Neuronal stem cell (in vitro differentiated cells): ENCODE results near the gene HSPG2.

Experiments used
- DNase-seq: peaks from one replicate; pipeline ENCODE4 v3.0.0-alpha.2; 2013; ENCODE audit warnings: low spot score
- H2AFZ ChIP-seq: one replicate; pipeline ENCODE4 v1.6.1; 2013; ENCODE audit warnings: mild to moderate bottlenecking, low read length, inconsistent platforms
- H2AK5ac ChIP-seq: 2 replicates; pipeline ENCODE4 v1.6.1; 2013; ENCODE audit warnings: low read depth, mild to moderate bottlenecking, inconsistent platforms, low read length, moderate library complexity, mixed read lengths
- H2BK120ac ChIP-seq: 2 replicates; pipeline ENCODE4 v1.6.1; 2013; ENCODE audit warnings: low read depth, mild to moderate bottlenecking, inconsistent platforms, low read length, moderate library complexity, mixed read lengths
- H2BK12ac ChIP-seq: one replicate; pipeline ENCODE4 v1.6.1; 2013; ENCODE audit warnings: low read length, inconsistent platforms
- H2BK15ac ChIP-seq: 2 replicates; pipeline ENCODE4 v1.6.1; 2013; ENCODE audit warnings: mild to moderate bottlenecking, low read length, inconsistent platforms, mixed read lengths
- H2BK5ac ChIP-seq: one replicate; pipeline ENCODE4 v1.6.1; 2013; ENCODE audit warnings: inconsistent platforms, mild to moderate bottlenecking, low read length, moderate library complexity
- H3K14ac ChIP-seq: one replicate; pipeline ENCODE4 v1.6.1; 2013; ENCODE audit warnings: low read length, inconsistent platforms
- H3K18ac ChIP-seq: 2 replicates; pipeline ENCODE4 v1.6.1; 2013; ENCODE audit warnings: low read length, inconsistent platforms
- H3K23ac ChIP-seq: 2 replicates; pipeline ENCODE4 v1.6.1; 2013; ENCODE audit warnings: low read depth, mild to moderate bottlenecking, mixed read lengths, low read length, inconsistent platforms; ENCODE audit not compliant: poor library complexity
- H3K27ac ChIP-seq: replicated peaks from 3 replicates; pipeline ENCODE4 v1.5.1; 2013; ENCODE audit warnings: low read length, inconsistent platforms
- H3K27me3 ChIP-seq, 3 experiments: 2 replicates each; pipeline ENCODE4 v1.6.1; 2013; ENCODE audit warnings: low read length in 3 of 3, mild to moderate bottlenecking in 2 of 3, inconsistent platforms in 1 of 3, low read depth in 1 of 3, mixed read lengths in 1 of 3, moderate library complexity in 1 of 3; ENCODE audit not compliant: control insufficient read depth in 3 of 3, insufficient read depth in 3 of 3
- H3K36me3 ChIP-seq, 2 donors: replicated peaks in 1 of 2; 2 replicates each; pipeline ENCODE4 v1.6.1; 2013; ENCODE audit warnings: low read length in 2 of 2; ENCODE audit not compliant: control insufficient read depth in 2 of 2, insufficient read depth in 2 of 2
- H3K4ac ChIP-seq: 2 replicates; pipeline ENCODE4 v1.6.1; 2013; ENCODE audit warnings: inconsistent platforms, mild to moderate bottlenecking, low read length, moderate library complexity
- H3K4me1 ChIP-seq, 2 donors: 1 replicate in 1 of 2; 2 replicates in 1 of 2; pipeline ENCODE4 v1.6.1; 2013; ENCODE audit warnings: low read length in 2 of 2, low read depth in 1 of 2; ENCODE audit not compliant: control insufficient read depth in 2 of 2, insufficient read depth in 1 of 2
- H3K4me2 ChIP-seq: one replicate; pipeline ENCODE4 v1.6.1; 2013; ENCODE audit warnings: mild to moderate bottlenecking, low read length, inconsistent platforms; ENCODE audit not compliant: insufficient read depth, poor library complexity, severe bottlenecking
- H3K4me3 ChIP-seq, 2 donors: 2 replicates each; pipeline ENCODE4 v1.5.1; 2013; ENCODE audit warnings: low read length in 2 of 2, mild to moderate bottlenecking in 2 of 2, inconsistent platforms in 1 of 2, moderate library complexity in 1 of 2
- H3K79me1 ChIP-seq: one replicate; pipeline ENCODE4 v1.6.1; 2013; ENCODE audit warnings: low read depth, mild to moderate bottlenecking, inconsistent platforms, low read length, moderate library complexity
- H3K9ac ChIP-seq: one replicate; pipeline ENCODE4 v1.6.1; 2013; ENCODE audit warnings: mild to moderate bottlenecking, low read depth, low read length, inconsistent platforms; ENCODE audit not compliant: poor library complexity
- H3K9me3 ChIP-seq, 2 donors: replicated peaks in 1 of 2; 2 replicates each; pipeline versions ENCODE3 to v1.6.1; 2013; ENCODE audit warnings: low read length in 2 of 2, mild to moderate bottlenecking in 2 of 2, inconsistent platforms in 1 of 2, low read depth in 1 of 2, mixed read lengths in 1 of 2, moderate library complexity in 1 of 2; ENCODE audit not compliant: control insufficient read depth in 2 of 2, insufficient read depth in 1 of 2
- H4K8ac ChIP-seq: one replicate; pipeline ENCODE4 v1.6.1; 2013; ENCODE audit warnings: low read depth, mild to moderate bottlenecking, inconsistent platforms, low read length, moderate library complexity
- H4K91ac ChIP-seq: one replicate; pipeline ENCODE4 v1.6.1; 2013; ENCODE audit warnings: low read length, low read depth, mild to moderate bottlenecking, inconsistent platforms; ENCODE audit not compliant: poor library complexity
- WGBS, 2 donors: extraction: QIAGEN DNeasy Blood & Tissue Kit; methylation state at CpG; one replicate each; pipeline ENCODE4 v1.1.7; 2013; ENCODE audit warnings: missing lambda C conversion rate in 2 of 2, mixed read lengths in 1 of 2; ENCODE audit not compliant: insufficient read length in 2 of 2, insufficient replicate concordance in 1 of 2; ENCODE audit errors: extremely low coverage in 2 of 2; 5-methylcytosine and 5-hydroxymethylcytosine counted together

Gene HSPG2

DNA sequence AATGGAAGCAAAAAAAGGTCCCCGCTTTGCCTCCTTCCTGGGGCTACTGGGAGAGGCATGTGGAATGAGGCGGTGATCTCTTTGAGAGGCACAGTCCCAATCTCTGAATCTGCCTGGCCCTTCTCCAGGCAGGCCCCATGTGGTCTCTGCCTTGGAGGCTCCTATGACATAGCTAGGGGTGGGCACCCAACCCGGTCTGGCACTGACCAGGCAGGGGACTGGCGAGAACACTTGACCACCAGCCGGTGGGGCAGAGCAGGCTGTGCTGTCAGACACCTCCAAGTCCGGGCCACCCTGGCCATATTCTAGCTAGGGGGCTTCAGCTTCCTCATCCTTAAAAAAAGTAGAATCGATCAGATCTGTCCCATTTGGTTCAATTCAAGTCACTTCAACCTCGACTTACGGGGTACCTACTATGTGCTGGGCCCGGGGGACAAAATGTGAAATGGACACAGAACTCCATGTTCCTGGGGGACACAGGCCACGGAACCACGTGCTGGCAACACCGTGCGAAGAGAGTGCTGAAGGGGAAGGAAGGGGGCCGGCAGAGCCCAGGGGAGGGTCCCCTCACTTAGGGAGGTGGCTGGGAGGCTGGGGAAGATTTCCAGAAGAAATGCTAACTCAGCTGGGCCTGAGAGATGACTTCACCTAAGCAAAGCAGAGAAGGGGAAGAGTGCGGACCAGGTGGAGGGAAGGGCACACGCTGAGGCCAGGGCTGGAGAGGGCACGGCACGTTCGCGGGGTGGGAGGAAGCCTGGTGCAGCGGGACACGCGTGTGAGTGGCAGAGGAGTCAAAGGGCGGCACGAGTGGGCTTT, 33.3 kb downstream of the HSPG2 start:
- Histone ChIP-seq H2BK120ac (no peak overlapping the region), H3K79me1 (peaks cover 4% of the 10 kb centered on the region), H3K18ac (peak overlapping the region; percentile 65), H3K36me3 (no peaks in the 10 kb centered on the region), H2BK5ac (peak overlapping the region; percentile 67), H3K9me3 (no peaks in the 10 kb centered on the region), H2AFZ (no peak overlapping the region), H3K27ac (no peak overlapping the region), H3K14ac (peak overlapping the region; percentile 4), H3K9ac (no peak overlapping the region), H3K27me3 (no peaks in the 10 kb centered on the region), H3K4me1 (peaks cover 17 to 18% of the 10 kb centered on the region in 2 donors), H3K4ac (no peak overlapping the region), H4K91ac (no peak overlapping the region), H4K8ac (no peak overlapping the region), H3K4me2 (no peak overlapping the region), H2AK5ac (peak overlapping the region; percentile 63), H2BK12ac (peak overlapping the region; percentile 33), H2BK15ac (peak overlapping the region; percentile 52), H3K4me3 (no peak overlapping the region), H3K23ac (no peak overlapping the region)
- WGBS, 2 donors, result no CpG with 5 or more reads among the region's 26 CpGs
- DNase-seq, result no peak

DNA sequence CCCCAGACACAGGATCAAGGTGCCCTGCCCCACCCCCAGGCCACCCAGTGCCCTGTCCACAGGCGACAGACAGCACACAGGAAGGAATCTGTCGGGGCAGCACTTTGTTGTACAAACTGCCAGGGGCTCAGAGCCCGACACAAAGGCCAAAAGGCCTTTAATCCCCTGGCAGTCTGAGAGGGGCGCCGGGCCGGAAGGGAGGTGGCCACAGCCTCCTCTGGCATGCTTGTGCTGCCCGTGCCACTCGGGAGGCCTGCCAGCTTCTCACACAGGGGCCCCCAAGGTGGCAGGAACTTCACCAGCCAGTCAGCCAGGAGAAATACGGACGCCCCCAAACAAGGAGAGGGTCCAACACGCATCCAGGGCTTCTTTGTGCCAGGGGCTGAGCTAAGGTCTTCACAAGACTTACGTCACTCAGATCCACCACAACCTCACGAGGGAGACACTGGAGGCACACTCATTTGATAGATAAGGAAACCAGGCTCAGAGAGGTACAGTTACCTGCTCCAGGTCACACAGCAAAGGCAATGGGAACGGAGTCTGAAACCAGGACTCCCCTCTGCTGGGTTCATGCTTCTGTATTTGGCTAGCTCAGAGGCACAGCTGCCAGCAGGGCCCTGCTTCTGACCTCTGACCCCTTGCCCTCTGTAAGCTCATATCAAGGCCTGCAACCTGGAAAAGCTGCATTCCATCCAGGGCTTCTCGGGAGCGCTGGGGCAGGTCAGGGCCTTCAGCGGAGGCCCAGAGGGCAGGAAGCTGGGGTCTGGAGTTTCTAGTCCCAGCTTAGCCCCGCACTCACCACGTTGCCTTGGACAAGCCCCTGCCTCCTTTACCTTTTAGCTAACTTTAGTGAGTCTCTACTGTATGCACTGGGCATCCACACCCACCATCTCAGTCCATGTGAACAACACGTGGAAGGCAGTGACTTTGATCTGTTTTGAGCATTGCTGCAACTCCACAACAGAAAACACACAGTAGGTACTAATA, 34.8 kb downstream of the HSPG2 start:
- H3K27ac ChIP-seq, result no peak overlapping the region

DNA sequence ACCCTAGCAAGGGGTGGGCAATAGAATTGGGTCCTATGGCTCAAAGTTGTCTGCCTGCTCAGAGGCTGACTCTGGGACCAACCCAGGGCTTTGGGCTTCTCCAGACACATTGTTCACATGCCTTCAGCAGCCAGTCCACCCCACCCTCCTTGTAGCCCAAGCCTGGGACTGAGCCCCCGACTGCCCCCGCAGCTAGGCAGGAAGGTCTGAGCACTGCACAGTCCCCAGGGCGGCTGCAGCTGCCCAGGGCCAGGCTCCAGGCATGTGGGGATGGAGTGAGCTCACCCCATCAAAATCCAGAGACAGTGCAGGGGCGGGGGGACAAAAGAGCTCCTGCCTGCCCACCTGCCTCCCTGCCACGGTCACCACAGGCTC, 35.6 kb downstream of the HSPG2 start:
- H4K91ac ChIP-seq, result no peak overlapping the region
- peaks cover 18 to 24% of the 10 kb centered on the region in 2 donors for H3K4me1 ChIP-seq
- DNase-seq, result no peak
- peak overlapping the region; percentile 10 for H2AK5ac ChIP-seq
- no peak overlapping the region for H3K27ac ChIP-seq
- peak overlapping the region; percentile 26 for H2BK12ac ChIP-seq
- peaks cover 0 to 5% of the 10 kb centered on the region in 2 donors for H3K36me3 ChIP-seq
- H3K9ac ChIP-seq, result peak overlapping the region; percentile 79
- no CpG with 5 or more reads among the region's 5 CpGs for WGBS, 2 donors
- H2AFZ ChIP-seq, result no peak overlapping the region
- no peak overlapping the region for H3K4me2 ChIP-seq
- peak overlapping the region; percentile 27 for H2BK5ac ChIP-seq
- no peaks in the 10 kb centered on the region for H3K27me3 ChIP-seq
- peak overlapping the region; percentile 87 for H3K18ac ChIP-seq
- no peak overlapping the region for H3K4me3 ChIP-seq
- peak overlapping the region; percentile 52 for H2BK15ac ChIP-seq
- H3K9me3 ChIP-seq, result no peaks in the 10 kb centered on the region
- peak overlapping the region; percentile 21 for H3K14ac ChIP-seq
- no peak overlapping the region for H4K8ac ChIP-seq
- H3K4ac ChIP-seq, result no peak overlapping the region
- H2BK120ac ChIP-seq, result no peak overlapping the region
- H3K23ac ChIP-seq, result peak overlapping the region; percentile 40
- peaks cover 4% of the 10 kb centered on the region for H3K79me1 ChIP-seq

More for the DNA sequence above, 34.8 kb downstream of the HSPG2 start:
- Histone ChIP-seq H2AK5ac (peak overlapping the region; percentile 10), H3K18ac (no peak overlapping the region), H2BK12ac (peak overlapping the region; percentile 26), H3K79me1 (peaks cover 4% of the 10 kb centered on the region), H3K4me1 (peaks cover 17 to 18% of the 10 kb centered on the region in 2 donors), H2BK5ac (peak overlapping the region; percentile 27), H3K4me2 (no peak overlapping the region), H4K8ac (no peak overlapping the region), H3K4me3 (no peak overlapping the region), H3K4ac (no peak overlapping the region), H4K91ac (no peak overlapping the region), H3K14ac (no peak overlapping the region), H2BK15ac (no peak overlapping the region), H2BK120ac (no peak overlapping the region), H3K9ac (no peak overlapping the region), H2AFZ (no peak overlapping the region), H3K27me3 (no peaks in the 10 kb centered on the region), H3K23ac (no peak overlapping the region), H3K9me3 (no peaks in the 10 kb centered on the region), H3K36me3 (peaks cover 0 to 3% of the 10 kb centered on the region in 2 donors)
- DNase-seq, result no peak
- no CpG with 5 or more reads among the region's 20 CpGs for WGBS, 2 donors
